Stimulated activated naive CD8-positive, alpha-beta T cell treated with anti-CD3 and anti-CD28 coated beads, Interleukin-15, amount 100 ng/mL, for 72 hours (primary cell): ENCODE data around the gene A2M.
A peak's percentile ranks its signal among the peaks of the same experiment; 100 is the strongest.

Experiments
- ATAC-seq: fragments of 150-1000 bp; cut with Tn5 transposase; 2 replicates; pipeline ENCODE4 v1.10.0; 2021; ENCODE audit warnings: mild to moderate bottlenecking, moderate library complexity
- DNase-seq, 2 donors: peaks; one replicate each; pipeline ENCODE4 v3.0.0; 2021 to 2022
- H3K27ac Mint-ChIP-seq, 2 donors: one replicate each; pipeline ENCODE4 v1.8.0; 2022; ENCODE audit warnings: mild to moderate bottlenecking in 2 of 2, mixed read lengths in 2 of 2, moderate library complexity in 2 of 2
- H3K27me3 Mint-ChIP-seq: one replicate; pipeline ENCODE4 v1.8.0; 2022; ENCODE audit warnings: mixed read lengths
- H3K4me1 Mint-ChIP-seq: one replicate; pipeline ENCODE4 v1.8.0; 2022; ENCODE audit warnings: mild to moderate bottlenecking, mixed read lengths
- H3K4me3 Mint-ChIP-seq, 2 donors: one replicate each; pipeline ENCODE4 v1.8.0; 2022; ENCODE audit warnings: mild to moderate bottlenecking in 2 of 2, mixed read lengths in 2 of 2, moderate library complexity in 1 of 2
- H3K9me3 Mint-ChIP-seq, 2 donors: one replicate each; pipeline ENCODE4 v1.8.0; 2022; ENCODE audit warnings: mixed read lengths in 2 of 2

A2M gene

GRCh38 chr12:9074484-9075137, 41.1 kb downstream of the A2M start:
- H3K4me3 Mint-ChIP-seq = no peak overlapping the region
- H3K4me1 Mint-ChIP-seq = no peaks in the 10 kb centered on the region
- peaks cover 5% of the 10 kb centered on the region for H3K27me3 Mint-ChIP-seq
- ATAC-seq = no peak
- no peak for DNase-seq
- no peak overlapping the region for H3K27ac Mint-ChIP-seq
- H3K9me3 Mint-ChIP-seq = peaks cover 0 to 3% of the 10 kb centered on the region in 2 donors

- ATAC-seq (no peak), DNase-seq (no peak)
- Mint-ChIP-seq H3K4me1 (no peaks in the 10 kb centered on the region), H3K27ac (no peak overlapping the region), H3K4me3 (no peak overlapping the region), H3K9me3 (no peaks in the 10 kb centered on the region), H3K27me3 (peaks cover 5% of the 10 kb centered on the region)
Observed at GRCh38 chr12:9073076-9073475, 42.6 kb downstream of the A2M start.

GRCh38 chr12:9072481-9073038, 43.2 kb downstream of the A2M start:
- Mint-ChIP-seq H3K4me1 (no peaks in the 10 kb centered on the region), H3K27me3 (peaks cover 5% of the 10 kb centered on the region), H3K4me3 (no peak overlapping the region), H3K27ac (no peak overlapping the region), H3K9me3 (no peaks in the 10 kb centered on the region)
- no peak for ATAC-seq
- no peak for DNase-seq

- peaks cover 10% of the 10 kb centered on the region for H3K27me3 Mint-ChIP-seq
- H3K9me3 Mint-ChIP-seq = no peaks in the 10 kb centered on the region
- no peak overlapping the region for H3K27ac Mint-ChIP-seq
- H3K4me3 Mint-ChIP-seq = no peak overlapping the region
- DNase-seq (no peak), ATAC-seq (no peak)
- H3K4me1 Mint-ChIP-seq = no peaks in the 10 kb centered on the region
Observed at GRCh38 chr12:9071969-9072368, 43.8 kb downstream of the A2M start.

- no peak for ATAC-seq
- DNase-seq = no peak
- Mint-ChIP-seq H3K27ac (no peak overlapping the region), H3K27me3 (peaks cover 13% of the 10 kb centered on the region), H3K4me1 (no peaks in the 10 kb centered on the region), H3K9me3 (no peaks in the 10 kb centered on the region), H3K4me3 (no peak overlapping the region)
Observed at GRCh38 chr12:9071518-9071917, 44.2 kb downstream of the A2M start.

GRCh38 chr12:9070351-9070750, 45.4 kb downstream of the A2M start:
- DNase-seq (no peak), ATAC-seq (no peak)
- H3K9me3 Mint-ChIP-seq = peaks cover 0 to 4% of the 10 kb centered on the region in 2 donors
- H3K4me3 Mint-ChIP-seq = no peak overlapping the region
- H3K27me3 Mint-ChIP-seq = peaks cover 17% of the 10 kb centered on the region
- no peak overlapping the region for H3K27ac Mint-ChIP-seq
- no peaks in the 10 kb centered on the region for H3K4me1 Mint-ChIP-seq

GRCh38 chr12:9068600-9068999, 47.1 kb downstream of the A2M start:
- peaks cover 0 to 5% of the 10 kb centered on the region in 2 donors for H3K9me3 Mint-ChIP-seq
- H3K4me3 Mint-ChIP-seq = no peak overlapping the region
- no peak overlapping the region for H3K27ac Mint-ChIP-seq
- DNase-seq (no peak), ATAC-seq (no peak)
- H3K27me3 Mint-ChIP-seq = peaks cover 20% of the 10 kb centered on the region
- peaks cover 6% of the 10 kb centered on the region for H3K4me1 Mint-ChIP-seq

- H3K9me3 Mint-ChIP-seq = peaks cover 0 to 5% of the 10 kb centered on the region in 2 donors
- H3K4me3 Mint-ChIP-seq = no peak overlapping the region
- ATAC-seq (no peak), DNase-seq (no peak)
- peaks cover 6% of the 10 kb centered on the region for H3K4me1 Mint-ChIP-seq
- H3K27ac Mint-ChIP-seq = no peak overlapping the region
- peaks cover 20% of the 10 kb centered on the region for H3K27me3 Mint-ChIP-seq
Observed at GRCh38 chr12:9068086-9068485, 47.6 kb downstream of the A2M start.

- Mint-ChIP-seq H3K4me3 (no peak overlapping the region), H3K9me3 (peaks cover 0 to 5% of the 10 kb centered on the region in 2 donors), H3K27me3 (peaks cover 15% of the 10 kb centered on the region), H3K4me1 (peaks cover 6% of the 10 kb centered on the region), H3K27ac (no peak overlapping the region)
- no peak for DNase-seq
- ATAC-seq = no peak
Observed at GRCh38 chr12:9066755-9067423, 48.8 kb downstream of the A2M start.

- H3K9me3 Mint-ChIP-seq = peaks cover 0 to 5% of the 10 kb centered on the region in 2 donors
- H3K4me1 Mint-ChIP-seq = peaks cover 6% of the 10 kb centered on the region
- H3K4me3 Mint-ChIP-seq = no peak overlapping the region
- no peak for ATAC-seq
- no peak for DNase-seq
- no peak overlapping the region for H3K27ac Mint-ChIP-seq
- peaks cover 15% of the 10 kb centered on the region for H3K27me3 Mint-ChIP-seq
Observed at GRCh38 chr12:9066183-9066623, 49.5 kb downstream of the A2M start.

- Mint-ChIP-seq H3K27ac (no peak overlapping the region), H3K27me3 (peaks cover 15% of the 10 kb centered on the region), H3K4me3 (no peak overlapping the region), H3K4me1 (peaks cover 6% of the 10 kb centered on the region), H3K9me3 (peaks cover 0 to 5% of the 10 kb centered on the region in 2 donors)
- DNase-seq (no peak), ATAC-seq (no peak)
Observed at GRCh38 chr12:9065607-9065856, 50.2 kb downstream of the A2M start.

- peak overlapping the region; percentile 82 to 85 for H3K4me3 Mint-ChIP-seq
- DNase-seq (peak; percentile 24 to 36), ATAC-seq (peak; percentile 70)
- H3K27ac Mint-ChIP-seq = no peak overlapping the region
- H3K27me3 Mint-ChIP-seq = peaks cover 15% of the 10 kb centered on the region
- peaks cover 6% of the 10 kb centered on the region for H3K4me1 Mint-ChIP-seq
- peaks cover 0 to 5% of the 10 kb centered on the region in 2 donors for H3K9me3 Mint-ChIP-seq
Observed at GRCh38 chr12:9064815-9065606, 50.7 kb downstream of the A2M start.

- peak; percentile 92 for ATAC-seq
- peak overlapping the region in 1 of 2 donors; percentile 74 for H3K27ac Mint-ChIP-seq
- peaks cover 6% of the 10 kb centered on the region for H3K4me1 Mint-ChIP-seq
- H3K9me3 Mint-ChIP-seq = peaks cover 0 to 5% of the 10 kb centered on the region in 2 donors
- peaks cover 15% of the 10 kb centered on the region for H3K27me3 Mint-ChIP-seq
- peak overlapping the region; percentile 82 to 85 for H3K4me3 Mint-ChIP-seq
- peak; percentile 52 to 67 for DNase-seq
Observed at GRCh38 chr12:9064201-9064814, 51.4 kb downstream of the A2M start.

- H3K27me3 Mint-ChIP-seq = no peaks in the 10 kb centered on the region
- H3K9me3 Mint-ChIP-seq = no peaks in the 10 kb centered on the region
- ATAC-seq (no peak), DNase-seq (no peak)
- no peak overlapping the region for H3K27ac Mint-ChIP-seq
- H3K4me1 Mint-ChIP-seq = peaks cover 9% of the 10 kb centered on the region
- no peak overlapping the region for H3K4me3 Mint-ChIP-seq
Observed at GRCh38 chr12:9052610-9053009, 63.1 kb downstream of the A2M start.

GRCh38 chr12:9051158-9051550, 64.6 kb downstream of the A2M start:
- H3K4me1 Mint-ChIP-seq = peaks cover 12% of the 10 kb centered on the region
- no peak overlapping the region for H3K27ac Mint-ChIP-seq
- no peaks in the 10 kb centered on the region for H3K9me3 Mint-ChIP-seq
- no peak overlapping the region for H3K4me3 Mint-ChIP-seq
- H3K27me3 Mint-ChIP-seq = no peaks in the 10 kb centered on the region
- no peak for DNase-seq
- ATAC-seq = no peak
